H9 (cell line): ENCODE results near the gene PAK5. TPM values are rescaled to one million over a fixed set of nuclear protein-coding genes. Genes with fewer than 3 reads are reported as not detected.

Experiments
- DNase-seq: peaks from one replicate; pipeline ENCODE4 v3.0.0-alpha.2; 2017
- H2AFZ ChIP-seq: one replicate; pipeline ENCODE4 v1.6.1; 2013; ENCODE audit warnings: mild to moderate bottlenecking, low read length, control low read depth, moderate library complexity
- H2AK5ac ChIP-seq: 2 replicates; pipeline ENCODE4 v1.6.1; 2013; ENCODE audit warnings: low read length, control low read depth, mixed read lengths; ENCODE audit not compliant: insufficient read length
- H2BK120ac ChIP-seq: one replicate; pipeline ENCODE4 v1.6.1; 2013; ENCODE audit warnings: low read depth, mild to moderate bottlenecking, low read length, control low read depth, inconsistent platforms; ENCODE audit not compliant: poor library complexity, severe bottlenecking
- H2BK12ac ChIP-seq: 2 replicates; pipeline ENCODE4 v1.6.1; 2013; ENCODE audit warnings: low read length, control low read depth, mixed read lengths, low read depth; ENCODE audit not compliant: insufficient read length
- H2BK15ac ChIP-seq: 2 replicates; pipeline ENCODE4 v1.6.1; 2013; ENCODE audit warnings: low read depth, low read length, control low read depth
- H2BK20ac ChIP-seq: one replicate; pipeline ENCODE4 v1.6.1; 2013; ENCODE audit warnings: low read depth, mild to moderate bottlenecking, low read length, control low read depth, inconsistent platforms; ENCODE audit not compliant: poor library complexity, severe bottlenecking
- H2BK5ac ChIP-seq: 2 replicates; pipeline ENCODE4 v1.6.1; 2013; ENCODE audit warnings: low read length, control low read depth, mixed read lengths; ENCODE audit not compliant: insufficient read length
- H3K14ac ChIP-seq: 2 replicates; pipeline ENCODE4 v1.6.1; 2013; ENCODE audit warnings: low read length, control low read depth; ENCODE audit not compliant: insufficient read depth
- H3K18ac ChIP-seq: 2 replicates; pipeline ENCODE4 v1.6.1; 2013; ENCODE audit warnings: low read depth, mild to moderate bottlenecking, mixed read lengths, low read length, control low read depth; ENCODE audit not compliant: insufficient read length
- H3K23ac ChIP-seq: 2 replicates; pipeline ENCODE4 v1.6.1; 2013; ENCODE audit warnings: low read length, control low read depth, mixed read lengths, low read depth; ENCODE audit not compliant: insufficient read length
- H3K23me2 ChIP-seq: 2 replicates; pipeline ENCODE4 v1.6.1; 2013; ENCODE audit warnings: low read depth, mild to moderate bottlenecking, mixed read lengths, low read length, control low read depth; ENCODE audit not compliant: insufficient read length, poor library complexity, severe bottlenecking
- H3K27ac ChIP-seq: 2 replicates; pipeline ENCODE4 v1.5.1; 2013; ENCODE audit warnings: low read length, control low read depth, mixed read lengths, low read depth; ENCODE audit not compliant: insufficient read length
- H3K27me3 ChIP-seq: 2 replicates; pipeline ENCODE4 v1.6.1; 2013; ENCODE audit warnings: low read length, control low read depth, inconsistent platforms; ENCODE audit not compliant: insufficient read depth
- H3K4ac ChIP-seq: 2 replicates; pipeline ENCODE4 v1.6.1; 2013; ENCODE audit warnings: low read depth, mild to moderate bottlenecking, control low read depth, inconsistent platforms, low read length, moderate library complexity
- H3K4me1 ChIP-seq: 2 replicates; pipeline ENCODE4 v1.6.1; 2013; ENCODE audit warnings: low read length, control low read depth, inconsistent platforms; ENCODE audit not compliant: insufficient read depth
- H3K4me2 ChIP-seq: 2 replicates; pipeline ENCODE4 v1.6.1; 2013; ENCODE audit warnings: low read length, control low read depth, mixed read lengths; ENCODE audit not compliant: insufficient read length, insufficient read depth
- H3K56ac ChIP-seq: 2 replicates; pipeline ENCODE4 v1.6.1; 2013; ENCODE audit warnings: low read depth, mild to moderate bottlenecking, mixed read lengths, low read length, control low read depth; ENCODE audit not compliant: insufficient read length
- H3K79me1 ChIP-seq: 2 replicates; pipeline ENCODE4 v1.6.1; 2013; ENCODE audit warnings: low read depth, mild to moderate bottlenecking, moderate library complexity, low read length, control low read depth, inconsistent platforms; ENCODE audit not compliant: insufficient read depth, poor library complexity, severe bottlenecking
- H3K79me2 ChIP-seq: 2 replicates; pipeline ENCODE4 v1.6.1; 2013; ENCODE audit warnings: low read length, control low read depth, inconsistent platforms; ENCODE audit not compliant: insufficient read depth
- H3K9ac ChIP-seq: 2 replicates; pipeline ENCODE4 v1.6.1; 2013; ENCODE audit warnings: low read length, control low read depth, mixed read lengths; ENCODE audit not compliant: insufficient read length; ENCODE audit errors: extremely low read depth
- H3K9me3 ChIP-seq: one replicate; pipeline ENCODE4 v1.6.1; 2013; ENCODE audit warnings: low read depth, low read length, inconsistent platforms; ENCODE audit not compliant: control insufficient read depth
- H3T11ph ChIP-seq: one replicate; pipeline ENCODE4 v1.6.1; 2013; ENCODE audit warnings: mild to moderate bottlenecking, low read length, control low read depth, inconsistent platforms
- H4K20me1 ChIP-seq: one replicate; pipeline ENCODE4 v1.6.1; 2013; ENCODE audit not compliant: control insufficient read depth, insufficient read length, insufficient read depth
- H4K5ac ChIP-seq: 2 replicates; pipeline ENCODE4 v1.6.1; 2013; ENCODE audit warnings: low read depth, mild to moderate bottlenecking, mixed read lengths, low read length, control low read depth; ENCODE audit not compliant: insufficient read length
- H4K8ac ChIP-seq: replicated peaks from 2 replicates; pipeline ENCODE4 v1.6.1; 2013; ENCODE audit warnings: low read length, control low read depth, mixed read lengths, low read depth; ENCODE audit not compliant: insufficient read length
- H4K91ac ChIP-seq: 2 replicates; pipeline ENCODE4 v1.6.1; 2013; ENCODE audit warnings: low read depth, mild to moderate bottlenecking, moderate library complexity, mixed read lengths, low read length, control low read depth; ENCODE audit not compliant: insufficient read length
- H3K27ac Mint-ChIP-seq, 3 experiments: 2 replicates in 2 of 3; 3 replicates in 1 of 3; pipeline ENCODE4 v1.8.0; 2020 to 2021; ENCODE audit warnings: mixed read lengths in 3 of 3, mild to moderate bottlenecking in 1 of 3, moderate library complexity in 1 of 3
- H3K27me3 Mint-ChIP-seq: 2 replicates; pipeline ENCODE4 v1.8.0; 2021; ENCODE audit warnings: low read depth, mild to moderate bottlenecking, moderate library complexity, mixed read lengths
- H3K36me3 Mint-ChIP-seq, 3 experiments: 2 replicates in 2 of 3; 3 replicates in 1 of 3; pipeline ENCODE4 v1.8.0; 2020 to 2021; ENCODE audit warnings: low read depth in 3 of 3, mixed read lengths in 3 of 3; ENCODE audit not compliant: insufficient read depth in 1 of 3
- H3K4me1 Mint-ChIP-seq, 2 experiments: 2 replicates each; pipeline ENCODE4 v1.8.0; 2020; ENCODE audit warnings: mixed read lengths in 2 of 2
- H3K4me3 Mint-ChIP-seq, 2 experiments: 2 replicates in 1 of 2; 3 replicates in 1 of 2; pipeline ENCODE4 v1.8.0; 2020 to 2021; ENCODE audit warnings: mild to moderate bottlenecking in 2 of 2, mixed read lengths in 2 of 2, moderate library complexity in 1 of 2
- H3K9me3 Mint-ChIP-seq, 2 experiments: 2 replicates in 1 of 2; 3 replicates in 1 of 2; pipeline ENCODE4 v1.8.0; 2020; ENCODE audit warnings: mild to moderate bottlenecking in 2 of 2, mixed read lengths in 2 of 2, moderate library complexity in 1 of 2
- CTCF ChIP-seq: fragments of 200-600 bp; sonication (generic); conservative IDR thresholded peaks from 3 replicates; pipeline ENCODE4 v1.8.0; 2021; ENCODE audit warnings: antibody characterized with exemption, mild to moderate bottlenecking
- total RNA-seq: library from RNA; stranded (reverse); gene quantifications from 2 replicates; pipeline ENCODE4 v1.2.1, GENCODE V29; 2021

Gene PAK5
- total RNA-seq, 1 experiment from 2014 or later: 0.20 TPM

DNA sequence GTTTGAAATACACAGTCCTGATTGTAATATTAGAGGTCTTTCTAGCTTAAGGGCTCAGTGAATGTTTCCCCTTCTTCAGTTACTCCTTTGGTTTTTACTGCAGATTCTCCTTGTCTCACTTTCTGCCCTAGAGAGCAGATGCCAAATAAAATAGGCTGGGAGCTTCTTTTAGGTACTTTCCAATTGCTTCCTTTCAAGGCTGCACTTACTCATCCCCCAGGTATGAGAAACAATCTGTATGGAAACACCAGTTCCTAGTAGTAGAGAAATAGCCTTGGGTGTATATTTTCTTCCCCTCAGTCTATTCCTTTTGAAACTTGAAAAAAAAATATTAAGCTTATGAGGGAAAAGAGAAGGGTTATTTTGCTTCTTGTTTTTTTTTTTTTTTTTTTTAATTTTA, 139.7 kb downstream of the PAK5 start:
- no peak overlapping the region for H2BK20ac ChIP-seq
- H3K27me3 Mint-ChIP-seq: no peaks in the 10 kb centered on the region
- no peak overlapping the region for H3T11ph ChIP-seq

More for the DNA sequence above, 139.7 kb downstream of the PAK5 start:
- DNase-seq: no peak
- no peak overlapping the region for H4K5ac ChIP-seq
- no peak overlapping the region for H2AFZ ChIP-seq
- H3K27me3 ChIP-seq: no peaks in the 10 kb centered on the region
- H3K23ac ChIP-seq: no peak overlapping the region
- Mint-ChIP-seq H3K4me1 (peaks cover 5 to 15% of the 10 kb centered on the region in 2 experiments; a peak in 3 of 4 replicates), H3K9me3 (no peaks in the 10 kb centered on the region), H3K4me3 (no peak overlapping the region), H3K27ac (no peak overlapping the region), H3K36me3 (no peaks in the 10 kb centered on the region)
- H3K27ac ChIP-seq: no peak overlapping the region
- H4K8ac ChIP-seq: no peak overlapping the region
- no peaks in the 10 kb centered on the region for H3K23me2 ChIP-seq
- H3K4ac ChIP-seq: no peak overlapping the region
- H3K9me3 ChIP-seq: no peaks in the 10 kb centered on the region
- H4K20me1 ChIP-seq: no peaks in the 10 kb centered on the region
- no peak overlapping the region for H2AK5ac ChIP-seq
- no peaks in the 10 kb centered on the region for H3K79me1 ChIP-seq
- no peaks in the 10 kb centered on the region; the same call in 1 of the 2 replicates for H3K4me1 ChIP-seq
- H4K91ac ChIP-seq: no peak overlapping the region
- no peak overlapping the region for H2BK15ac ChIP-seq
- no peak for TF ChIP-seq CTCF
- no peaks in the 10 kb centered on the region for H3K79me2 ChIP-seq
- no peak overlapping the region for H2BK120ac ChIP-seq
- H2BK12ac ChIP-seq: no peak overlapping the region
- H3K14ac ChIP-seq: no peak overlapping the region
- H3K18ac ChIP-seq: no peak overlapping the region
- H3K56ac ChIP-seq: no peak overlapping the region
- no peak overlapping the region for H2BK5ac ChIP-seq
- H3K9ac ChIP-seq: no peak overlapping the region
- H3K4me2 ChIP-seq: no peak overlapping the region
